ENCODE results near the gene CFAP126.
"Not testable (repeated sequence)": the region's sequence is repeated elsewhere in the genome, so short reads cannot be mapped to it uniquely, and the experiment has no call there.

CFAP126 gene, protein sequence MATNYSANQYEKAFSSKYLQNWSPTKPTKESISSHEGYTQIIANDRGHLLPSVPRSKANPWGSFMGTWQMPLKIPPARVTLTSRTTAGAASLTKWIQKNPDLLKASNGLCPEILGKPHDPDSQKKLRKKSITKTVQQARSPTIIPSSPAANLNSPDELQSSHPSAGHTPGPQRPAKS

DNA sequence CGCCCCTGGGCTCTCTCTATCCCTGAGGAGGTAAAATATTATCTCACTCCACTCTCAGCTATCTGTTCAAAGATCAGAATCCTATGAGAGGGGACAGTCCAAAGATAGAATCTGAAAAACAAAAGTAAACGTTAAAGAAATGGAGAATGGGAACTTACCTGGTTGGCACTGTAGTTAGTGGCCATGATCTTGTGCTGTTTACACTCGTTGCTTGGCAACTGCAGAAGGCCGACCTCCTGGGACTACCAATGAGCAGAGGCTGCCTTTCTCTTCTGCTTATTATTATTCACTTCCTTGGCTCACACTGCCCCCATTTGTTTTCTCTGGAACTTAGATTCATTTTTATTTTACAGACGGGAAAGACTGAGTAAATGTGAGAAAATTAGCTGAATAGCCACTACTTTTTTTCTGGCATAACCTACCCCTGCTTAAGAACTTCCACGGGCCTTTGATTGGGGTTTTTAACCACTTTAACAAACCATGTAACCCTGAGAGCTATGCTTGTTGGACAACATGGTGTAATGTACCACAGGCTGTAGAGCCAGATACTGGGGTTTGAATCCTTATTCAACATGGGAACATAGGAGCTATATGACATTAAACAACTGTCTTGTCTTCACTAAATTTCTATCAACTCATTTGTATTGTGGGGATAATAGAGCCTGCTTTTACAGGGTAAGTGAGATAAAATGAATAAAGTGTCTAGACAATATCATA, at the start of gene CFAP126:
CFAP126 (minus strand) TSS at position 193 of the 717 bp plus-strand sequence; CDS start at position 185, 8 bp downstream.
- peak; percentile 50 for DNase-seq

DNA sequence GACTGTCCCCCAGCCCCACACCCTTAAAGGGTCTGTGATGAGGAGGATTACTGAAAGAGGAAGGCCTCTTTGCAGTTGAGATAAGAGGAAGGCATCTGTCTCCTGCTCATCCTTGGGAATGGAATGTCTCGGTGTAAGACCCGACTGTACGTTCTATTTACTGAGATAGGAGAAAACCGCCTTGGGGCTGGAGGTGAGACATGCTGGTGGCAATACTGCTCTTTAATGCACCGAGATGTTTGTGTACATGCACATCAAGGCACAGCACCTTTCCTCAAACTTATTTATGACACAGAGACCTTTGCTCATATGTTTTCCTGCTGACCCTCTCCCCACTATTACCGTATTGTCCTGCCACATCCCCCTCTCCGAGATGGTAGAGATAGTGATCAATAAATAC, 45.4 kb upstream of the CFAP126 start:
- DNase-seq, result not testable (repeated sequence)

DNA sequence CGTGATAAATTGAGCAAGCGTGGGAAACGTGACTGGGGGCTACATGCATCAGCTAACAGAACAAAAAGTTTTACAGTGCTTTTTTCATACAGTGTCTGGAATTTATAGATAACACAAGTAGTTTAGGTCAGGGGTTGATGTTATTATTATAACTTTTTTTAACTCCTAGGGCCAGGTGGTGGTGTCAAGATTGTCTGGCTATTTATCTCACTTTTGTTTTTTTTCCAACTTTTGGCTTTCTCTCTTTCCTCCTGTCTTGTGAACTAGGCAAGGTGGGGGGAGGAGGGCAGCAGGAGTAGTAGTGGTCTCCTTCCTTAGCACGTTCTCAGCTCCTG, 42.9 kb upstream of the CFAP126 start:
- not testable (repeated sequence) for DNase-seq

DNA sequence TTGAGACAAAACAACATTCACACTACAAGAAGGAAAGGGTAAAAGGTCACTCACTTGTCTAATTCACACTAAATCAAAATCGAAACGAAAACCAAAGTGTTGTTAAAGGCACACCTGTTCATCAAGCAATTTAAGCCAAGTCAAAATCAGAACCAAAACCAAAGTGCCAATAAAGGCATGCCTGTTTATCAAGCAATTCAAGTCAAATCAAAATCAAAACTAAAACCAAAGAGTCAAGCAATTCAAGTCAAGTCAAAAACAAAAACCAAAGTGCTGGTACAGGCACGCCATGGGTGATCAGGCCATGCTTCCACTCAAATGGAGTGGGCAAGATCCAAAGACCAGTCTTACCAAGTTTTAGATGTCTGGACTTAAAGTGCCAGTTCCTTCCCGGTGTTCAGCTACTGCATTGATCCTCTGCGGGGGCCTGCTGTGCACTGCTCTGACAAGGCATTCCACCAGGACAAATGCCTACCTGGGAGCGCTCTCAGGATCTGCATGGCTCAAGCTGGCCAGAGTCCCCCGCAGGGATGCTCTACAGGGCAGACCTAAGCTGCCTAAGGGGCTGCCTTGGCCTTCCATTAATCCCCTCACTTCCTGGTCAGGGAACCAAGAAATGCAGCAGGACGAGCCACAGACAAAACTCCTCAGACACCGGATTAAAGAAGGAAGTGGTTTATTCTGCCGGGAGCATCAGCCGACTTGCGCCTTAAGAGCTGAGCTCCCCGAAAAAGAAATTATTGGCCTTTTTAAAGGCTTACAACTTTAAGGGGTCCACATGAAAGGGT, 42.4 kb upstream of the CFAP126 start:
- DNase-seq, result not testable (repeated sequence)

DNA sequence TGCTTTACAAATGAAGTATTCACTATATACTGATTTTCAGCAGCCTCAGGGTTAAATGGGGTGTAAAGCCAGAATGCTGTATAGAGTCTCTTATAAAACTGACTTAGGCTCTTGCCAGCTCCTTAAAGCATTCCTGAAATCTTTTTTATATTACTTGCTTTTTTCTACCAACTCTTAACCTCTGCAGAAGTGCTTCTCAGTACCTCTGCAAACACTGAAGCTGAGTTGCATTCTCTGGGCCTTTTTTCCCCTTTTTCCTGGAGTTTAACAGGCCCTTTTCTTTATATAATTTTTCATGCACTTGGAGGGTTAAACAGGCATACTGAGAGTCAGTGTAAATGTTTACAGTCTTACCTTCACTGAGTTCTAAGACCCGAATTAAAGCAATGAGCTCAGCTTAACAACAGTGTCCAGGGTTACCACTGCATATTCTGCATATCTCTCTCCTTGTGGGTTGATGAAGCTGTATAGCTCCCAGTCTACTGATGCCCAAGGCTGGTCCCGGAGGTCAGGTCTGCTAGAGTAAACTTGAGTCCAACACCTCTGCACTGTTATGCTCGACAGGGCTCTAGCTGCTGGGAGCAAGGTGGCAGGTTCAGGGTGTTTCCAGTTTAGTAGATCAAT, 40.9 kb upstream of the CFAP126 start:
- no peak for DNase-seq

DNA sequence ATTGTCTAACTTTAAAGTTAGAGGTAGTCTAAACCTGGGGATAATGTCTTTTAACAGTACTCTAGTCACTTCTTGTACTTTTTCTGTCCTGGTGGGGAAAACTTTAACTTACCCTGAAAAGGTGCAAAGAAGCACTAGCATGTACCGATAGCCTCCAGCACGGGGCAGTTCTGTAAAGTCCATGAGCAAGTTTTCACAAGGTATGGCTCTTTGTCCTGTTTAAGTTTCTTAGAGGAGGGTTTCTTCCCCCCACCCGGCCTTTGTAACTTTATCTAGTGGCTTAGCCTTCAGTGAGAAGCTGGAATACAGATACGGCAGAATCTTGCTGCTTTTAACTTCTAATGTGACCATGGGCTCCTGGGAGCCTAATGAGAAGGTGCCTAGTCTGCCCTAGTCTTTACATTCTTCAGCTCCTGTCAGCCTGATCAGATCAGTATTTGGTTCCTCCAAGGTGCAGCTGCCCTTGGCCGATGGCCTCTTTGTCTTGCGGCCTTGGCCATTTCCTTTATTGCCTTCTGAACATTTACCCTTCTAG, 39.8 kb upstream of the CFAP126 start:
- no peak for DNase-seq

DNA sequence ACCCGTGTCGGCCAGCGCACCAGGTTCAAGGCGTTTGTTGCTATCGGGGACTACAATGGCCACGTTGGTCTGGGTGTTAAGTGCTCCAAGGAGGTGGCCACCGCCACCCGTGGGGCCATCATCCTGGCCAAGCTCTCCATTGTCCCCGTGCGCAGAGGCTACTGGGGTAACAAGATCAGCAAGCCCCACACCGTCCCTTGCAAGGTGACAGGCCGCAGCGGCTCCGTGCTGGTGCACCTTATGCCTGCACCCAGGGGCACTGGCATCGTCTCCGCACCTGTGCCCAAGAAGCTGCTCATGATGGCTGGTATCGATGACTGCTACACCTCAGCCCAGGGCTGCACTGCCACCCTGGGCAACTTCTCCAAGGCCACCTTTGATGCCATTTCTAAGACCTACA, 38.9 kb upstream of the CFAP126 start:
- DNase-seq, result not testable (repeated sequence)

DNA sequence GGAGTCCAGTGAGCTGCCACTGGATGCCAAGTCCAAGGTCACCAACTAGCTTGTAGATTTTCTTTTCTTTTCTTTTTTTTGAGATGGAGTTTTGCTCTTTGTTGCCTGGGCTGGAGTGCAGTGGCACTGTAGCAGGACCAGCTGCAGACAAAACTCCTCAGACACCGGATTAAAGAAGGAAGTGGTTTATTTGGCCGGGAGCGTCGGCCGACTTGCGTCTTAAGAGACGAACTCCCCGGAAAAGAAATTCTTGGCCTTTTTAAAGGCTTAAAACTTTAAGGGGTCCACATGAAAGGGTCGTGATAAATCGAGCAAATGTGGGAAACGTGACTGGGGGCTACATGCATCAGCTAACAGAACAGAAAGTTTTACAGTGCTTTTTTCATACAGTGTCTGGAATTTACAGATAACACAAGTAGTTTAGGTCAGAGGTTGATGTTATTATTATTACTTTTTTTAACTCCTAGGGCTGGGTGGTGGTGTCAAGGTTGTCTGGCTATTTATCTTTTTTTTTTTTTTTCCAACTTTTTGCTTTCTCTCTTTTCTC, 36.4 kb upstream of the CFAP126 start:
- DNase-seq, result no peak

DNA sequence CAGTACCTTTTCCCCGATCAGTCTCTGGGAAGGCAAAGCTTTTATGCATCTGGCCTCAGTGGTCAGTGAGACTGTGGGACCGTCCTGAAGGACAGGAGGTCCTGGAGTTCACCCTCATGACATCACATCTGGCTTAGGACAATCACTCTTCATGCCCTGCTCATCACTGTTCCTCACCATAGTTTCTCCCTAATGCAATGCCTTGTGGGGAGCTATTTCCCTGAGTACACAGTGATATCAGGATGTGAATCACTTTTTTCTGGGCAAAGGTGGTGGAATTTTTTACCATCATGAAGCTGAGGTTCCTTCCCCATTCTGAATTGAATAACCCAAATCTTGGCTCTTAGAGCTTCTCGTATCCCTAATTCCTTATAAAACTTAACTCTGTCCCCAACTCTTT, 34.8 kb upstream of the CFAP126 start:
- DNase-seq, result no peak

DNA sequence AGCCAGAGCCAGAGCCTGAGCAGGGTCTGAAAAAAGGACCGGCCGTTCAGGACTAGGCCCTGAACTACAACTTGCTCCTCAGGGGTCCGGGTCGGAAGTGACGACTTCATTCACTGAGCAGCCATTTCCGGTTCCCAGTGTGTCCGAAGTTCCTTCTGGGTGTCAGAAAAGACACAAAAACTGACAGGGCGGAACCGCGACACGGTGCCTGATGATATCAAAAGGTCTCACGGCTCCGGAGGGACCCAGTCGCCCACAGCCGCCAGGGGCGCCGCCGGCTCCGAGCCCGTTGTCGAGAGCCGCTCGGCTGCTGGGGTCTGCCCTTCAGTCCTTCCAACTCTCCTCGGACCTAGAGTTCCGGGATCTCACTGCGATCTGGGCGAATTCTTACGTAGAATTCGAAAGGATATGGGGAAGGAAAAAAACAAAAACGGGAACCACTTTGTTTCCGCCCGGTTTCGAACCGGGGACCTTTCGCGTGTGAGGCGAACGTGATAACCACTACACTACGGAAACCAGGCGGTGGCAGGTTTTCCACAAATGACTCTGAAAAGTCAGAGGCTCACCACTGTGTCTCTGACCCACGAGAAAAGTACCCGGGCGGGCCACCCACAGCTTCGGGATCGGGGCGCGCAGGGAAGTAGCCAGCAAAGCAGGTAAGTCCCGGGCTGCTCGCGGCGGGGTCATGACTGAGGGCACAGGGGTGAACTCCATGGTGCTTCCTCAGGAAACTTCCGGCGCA, 31.8 kb upstream of the CFAP126 start:
- DNase-seq, result peak; percentile 93

DNA sequence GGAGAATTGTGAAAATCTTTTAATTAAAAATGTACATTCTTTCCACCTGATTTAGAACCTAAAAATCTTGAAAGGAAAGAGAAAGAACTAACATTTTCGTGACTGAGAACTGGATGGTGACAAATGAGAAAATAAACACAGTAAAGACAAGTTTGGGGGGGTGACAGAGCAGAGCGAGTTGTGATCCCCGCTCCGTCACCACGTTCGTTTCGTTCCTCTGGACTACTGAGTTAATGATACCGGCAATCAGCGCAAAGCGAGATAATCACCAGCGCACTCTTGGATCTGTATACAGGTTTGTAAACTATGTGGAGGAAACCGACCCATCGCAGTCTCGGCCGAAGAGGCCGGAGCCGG, 31.2 kb upstream of the CFAP126 start:
- no peak for DNase-seq

DNA sequence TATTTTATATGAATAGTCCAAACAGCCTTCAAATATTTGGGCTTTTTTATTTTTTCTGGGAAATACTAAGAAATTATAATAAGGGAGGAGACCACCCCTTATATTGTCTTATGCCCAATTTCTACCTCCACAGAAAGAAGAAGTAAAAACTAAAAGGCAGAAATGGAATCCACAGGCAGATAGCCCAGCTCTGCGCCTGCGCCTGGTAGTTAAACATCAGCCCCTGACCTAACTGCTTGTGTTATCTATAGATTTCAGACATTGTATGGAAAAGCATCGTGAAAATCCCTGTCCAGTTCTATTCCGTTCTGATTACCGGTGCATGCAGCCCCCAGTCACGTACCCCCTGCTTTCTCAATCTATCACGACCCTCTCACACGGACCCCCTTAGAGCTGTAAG, 29.4 kb upstream of the CFAP126 start:
- not testable (repeated sequence) for DNase-seq

DNA sequence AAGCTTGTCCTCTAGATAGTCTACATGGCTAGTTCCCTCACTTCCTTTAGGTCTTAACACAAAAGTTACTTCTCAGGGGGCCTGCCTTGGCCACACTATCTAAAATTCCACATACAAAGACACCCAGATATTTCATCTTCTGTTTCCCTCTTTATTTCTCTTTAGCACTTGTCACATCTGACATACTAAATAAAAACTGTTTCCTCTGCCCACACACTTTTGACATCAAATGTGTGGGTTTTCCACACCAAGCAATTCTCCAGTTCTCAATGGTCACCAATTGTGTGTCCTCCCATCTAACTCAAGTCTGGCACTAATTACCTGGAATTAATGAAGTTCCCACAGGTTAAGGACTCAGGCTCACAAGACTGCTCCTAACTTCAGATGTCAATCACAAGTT, 25.5 kb upstream of the CFAP126 start:
- no peak for DNase-seq

DNA sequence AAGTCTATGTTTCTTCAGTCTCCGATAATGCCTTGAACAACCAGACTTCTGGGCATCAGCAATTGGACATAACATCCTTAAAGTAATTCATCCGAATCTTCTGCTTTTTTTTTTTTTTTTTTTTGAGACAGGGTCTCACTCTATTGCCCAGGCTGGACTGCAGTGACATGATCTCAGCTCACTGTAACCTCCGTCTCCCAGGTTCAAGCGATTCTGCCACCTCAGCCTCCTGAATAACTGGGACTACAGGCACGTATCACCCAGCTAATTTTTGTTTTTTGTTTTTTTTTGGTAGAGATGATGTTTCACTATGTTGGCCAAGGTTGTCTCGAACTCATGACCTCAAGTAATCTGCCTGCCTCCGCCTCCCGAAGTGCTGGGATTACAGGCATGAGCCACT, 23.9 kb upstream of the CFAP126 start:
- no peak for DNase-seq

DNA sequence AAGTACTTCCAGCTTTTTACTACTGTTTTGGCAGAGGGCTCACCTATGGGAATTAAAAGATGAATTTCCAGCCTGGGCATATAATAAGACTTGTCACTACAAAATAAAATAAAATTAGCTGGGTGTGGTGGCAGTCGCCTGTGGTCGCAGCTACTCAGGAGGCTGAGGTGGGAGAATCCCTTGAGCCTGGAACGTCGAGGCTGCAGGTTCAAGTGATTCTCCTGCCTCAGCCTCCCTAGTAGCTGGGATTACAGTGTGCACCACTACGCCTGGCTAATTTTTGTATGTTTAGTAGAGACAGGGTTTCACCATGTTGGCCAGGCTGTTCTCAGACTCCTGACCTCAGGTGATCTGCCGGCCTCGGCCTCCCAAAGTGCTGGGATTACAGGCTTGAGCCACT, 23.5 kb upstream of the CFAP126 start:
- DNase-seq, result not testable (repeated sequence)

DNA sequence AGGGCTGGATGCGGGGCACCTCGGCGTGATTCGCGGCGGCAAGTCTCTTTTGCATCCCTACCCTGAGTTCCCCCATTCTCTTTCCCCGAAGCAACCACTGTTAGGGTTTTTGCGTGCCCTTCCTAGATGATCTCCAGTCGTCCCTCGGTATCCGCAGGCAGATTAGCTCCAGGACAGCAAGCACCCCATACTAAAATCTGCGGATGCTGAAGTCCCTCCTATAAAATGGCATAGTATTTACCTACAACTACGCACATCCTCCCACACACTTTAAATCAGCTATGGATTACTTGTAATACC, 22.8 kb upstream of the CFAP126 start:
- no peak for DNase-seq

DNA sequence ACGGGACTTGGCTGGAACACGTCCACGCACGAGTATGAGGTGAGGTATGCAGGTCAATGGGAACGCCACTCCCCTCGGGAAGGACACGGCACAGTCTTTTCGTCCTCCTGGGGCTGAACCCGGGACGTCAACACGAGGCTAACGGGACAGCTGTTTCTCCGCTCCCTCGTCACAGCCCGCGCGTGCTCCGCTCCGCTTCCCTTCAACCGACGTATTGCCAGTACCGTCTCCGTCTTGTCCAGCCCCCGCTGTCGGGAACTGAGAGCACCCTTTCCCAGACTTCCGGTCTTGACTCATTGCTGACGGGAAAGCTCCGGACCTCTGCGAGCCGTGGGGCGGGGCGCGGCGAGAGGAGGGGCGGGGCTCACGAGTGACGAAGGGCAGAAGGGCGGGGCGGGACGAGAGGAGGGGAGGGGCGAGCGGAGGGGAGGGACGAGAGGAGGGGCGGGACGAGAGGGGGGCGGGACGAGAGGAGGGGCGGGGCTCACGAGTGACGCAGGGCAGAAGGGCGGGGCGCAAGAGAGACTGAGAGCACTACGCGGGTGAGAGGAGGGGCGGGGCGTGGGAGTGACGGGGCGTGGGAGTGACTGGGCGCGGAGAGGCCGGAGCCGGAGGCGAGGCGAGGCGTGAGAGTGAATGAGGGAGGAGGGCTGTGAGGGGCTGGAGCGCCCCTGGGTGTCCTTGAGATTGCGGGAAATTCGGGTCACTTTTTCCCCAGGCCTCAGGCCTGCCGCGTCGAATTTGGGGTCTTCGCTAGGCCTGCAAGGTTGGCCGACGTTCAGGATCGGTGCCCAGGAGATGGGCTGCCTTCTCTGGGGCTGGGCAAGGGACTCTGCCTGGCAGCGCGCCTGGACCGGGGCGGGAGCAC, 22.2 kb upstream of the CFAP126 start:
- DNase-seq, result peak; percentile 98

DNA sequence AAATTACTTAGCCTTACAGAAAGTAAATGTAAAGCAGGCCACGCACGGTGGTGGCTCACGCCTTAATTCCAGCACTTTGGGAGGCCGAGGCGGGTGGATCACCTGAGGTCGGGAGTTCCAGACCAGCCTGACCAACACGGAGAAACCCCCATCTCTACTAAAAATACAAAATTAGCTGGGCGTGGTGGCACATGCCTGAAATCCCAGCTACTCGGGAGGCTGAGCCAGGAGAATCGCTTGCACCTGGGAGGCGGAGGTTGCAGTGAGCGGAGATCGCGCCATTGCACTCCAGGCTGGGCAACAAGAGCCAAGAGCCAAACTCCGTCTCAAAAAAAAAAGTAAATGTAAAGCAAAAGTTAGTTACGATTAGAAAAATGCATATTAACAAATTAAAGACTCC, 21.5 kb upstream of the CFAP126 start:
- not testable (repeated sequence) for DNase-seq

DNA sequence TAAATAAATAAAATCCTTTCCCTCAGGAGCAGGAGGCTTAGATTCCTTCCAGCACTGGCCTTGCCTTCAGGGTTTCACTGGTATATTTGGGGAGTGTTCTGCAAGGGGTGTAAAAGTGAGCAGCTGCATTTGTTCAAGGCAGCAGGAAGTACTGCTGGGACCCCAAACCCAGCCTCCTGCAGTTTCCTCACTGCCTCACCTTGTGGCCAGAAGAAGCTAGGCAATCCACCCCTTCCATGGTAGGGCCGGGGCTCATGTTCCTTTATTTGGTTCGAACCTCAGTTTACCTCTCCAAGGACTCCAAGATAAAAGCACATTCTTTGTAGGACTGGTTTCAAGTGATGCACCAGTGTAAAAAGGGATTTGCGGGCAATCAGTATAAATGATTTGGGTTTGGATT, 21.0 kb upstream of the CFAP126 start:
- DNase-seq, result no peak

DNA sequence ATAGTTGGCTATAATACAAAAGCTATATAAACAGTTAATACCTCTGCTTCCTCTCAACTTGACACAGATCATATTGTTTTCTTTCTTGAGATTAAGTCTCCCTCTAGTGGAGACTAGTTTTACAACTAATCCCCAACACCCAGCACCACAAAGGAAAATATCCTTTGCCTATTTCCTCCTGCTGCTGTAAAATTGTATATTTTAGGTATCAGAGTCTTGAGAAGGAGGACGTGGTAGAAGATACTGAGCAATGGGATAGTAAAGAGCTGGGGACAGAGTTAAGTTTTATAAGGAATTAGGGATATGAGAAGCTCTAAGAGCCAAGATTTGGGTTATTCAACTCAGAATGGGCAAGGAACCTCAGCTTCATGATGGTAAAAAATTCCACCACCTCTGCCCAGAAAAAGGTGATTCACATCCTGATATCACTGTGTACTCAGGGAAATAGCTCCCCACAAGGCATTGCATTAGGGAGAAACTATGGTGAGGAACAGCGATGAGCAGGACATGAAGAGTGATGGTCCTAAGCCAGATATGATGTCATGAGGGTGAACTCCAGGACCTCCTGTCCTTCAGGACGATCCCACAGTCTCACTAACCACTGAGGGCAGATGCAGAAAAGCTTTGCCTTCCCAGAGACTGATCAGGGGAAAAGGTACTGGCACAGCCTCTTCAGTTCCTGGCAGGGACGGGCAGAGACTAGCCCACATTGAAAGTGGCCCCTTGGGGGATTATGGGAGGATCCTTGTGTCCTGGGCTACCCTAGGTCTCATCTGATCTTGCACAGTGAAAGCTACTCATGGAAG, 14.7 kb upstream of the CFAP126 start:
- peak; percentile 68 for DNase-seq

DNA sequence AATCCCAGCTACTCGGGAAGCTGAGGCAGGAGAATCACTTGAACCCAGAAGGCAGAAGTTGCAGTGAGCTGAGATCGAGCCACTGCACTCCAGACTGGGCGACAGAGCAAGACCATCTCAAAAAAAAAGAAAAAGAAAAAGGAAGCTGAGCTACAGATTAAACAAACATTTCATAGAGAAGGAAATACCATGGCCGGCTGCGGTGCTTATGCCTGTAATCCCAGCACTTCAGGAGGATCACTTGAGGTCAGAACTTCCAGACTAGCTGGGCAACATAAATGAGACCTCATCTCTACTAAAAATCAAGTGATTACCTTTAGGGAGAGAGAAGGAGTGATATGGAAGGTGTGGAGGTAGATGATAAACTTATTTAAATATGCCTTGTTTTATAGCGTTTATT, 14.0 kb upstream of the CFAP126 start:
- DNase-seq, result no peak

Data from fibroblast of upper back skin (primary cell).